CD14-positive monocyte (primary cell): ENCODE results near the gene DOK6. TPM values are rescaled to one million over a fixed set of nuclear protein-coding genes. Genes with fewer than 3 reads are reported as not detected.

ENCODE experiments used
- DNase-seq, 3 donors: peaks; one replicate each; pipeline ENCODE4 v3.0.0-alpha.2; 2011 to 2022
- H2AFZ ChIP-seq: 2 replicates; pipeline ENCODE4 v1.6.0; 2012; ENCODE audit warnings: mild to moderate bottlenecking, low read depth, low read length, inconsistent platforms; ENCODE audit not compliant: insufficient read depth, poor library complexity, severe bottlenecking
- H3K27ac ChIP-seq, 2 donors: 1 replicate in 1 of 2; 2 replicates in 1 of 2; pipeline ENCODE4 v1.5.1; 2012 to 2013; ENCODE audit warnings: low read length in 2 of 2, control low read depth in 1 of 2, inconsistent platforms in 1 of 2, low read depth in 1 of 2, mild to moderate bottlenecking in 1 of 2
- H3K27me3 ChIP-seq, 2 donors: one replicate each; pipeline versions ENCODE4 v1.6.0 to v1.6.1; 2011 to 2013; ENCODE audit warnings: low read length in 2 of 2; ENCODE audit not compliant: control insufficient read depth in 2 of 2, insufficient read depth in 2 of 2
- H3K36me3 ChIP-seq, 2 donors: replicated peaks in 1 of 2; 1 replicate in 1 of 2; 2 replicates in 1 of 2; pipeline versions ENCODE4 v1.5.1 to v1.6.1; 2012 to 2013; ENCODE audit warnings: low read length in 2 of 2, control low read depth in 1 of 2, inconsistent platforms in 1 of 2, mild to moderate bottlenecking in 1 of 2; ENCODE audit not compliant: insufficient read depth in 2 of 2, control insufficient read depth in 1 of 2
- H3K4me1 ChIP-seq, 2 donors: 1 replicate in 1 of 2; 2 replicates in 1 of 2; pipeline versions ENCODE4 v1.5.1 to v1.6.1; 2012 to 2013; ENCODE audit warnings: low read length in 2 of 2, control low read depth in 1 of 2, inconsistent platforms in 1 of 2, mild to moderate bottlenecking in 1 of 2, moderate library complexity in 1 of 2; ENCODE audit not compliant: insufficient read depth in 2 of 2, control insufficient read depth in 1 of 2
- H3K4me2 ChIP-seq: replicated peaks from 2 replicates; pipeline ENCODE3; 2012; ENCODE audit warnings: low read length, moderate library complexity, mild to moderate bottlenecking; ENCODE audit not compliant: poor library complexity, severe bottlenecking; ENCODE audit errors: extremely low read depth
- H3K4me3 ChIP-seq, 3 experiments: fragments of 200-600 bp in 1 of 3; sonication (generic) in 1 of 3; replicated peaks in 1 of 3; 1 replicate in 2 of 3; 2 replicates in 1 of 3; pipeline ENCODE4 v1.5.1; 2011 to 2013; ENCODE audit warnings: low read length in 3 of 3, mild to moderate bottlenecking in 3 of 3, control low read depth in 2 of 3, low read depth in 2 of 3, inconsistent platforms in 1 of 3, moderate library complexity in 1 of 3
- H3K79me2 ChIP-seq: 2 replicates; pipeline ENCODE4 v1.6.0; 2012; ENCODE audit warnings: mild to moderate bottlenecking, control low read depth, inconsistent platforms, low read length, moderate library complexity; ENCODE audit not compliant: insufficient read depth
- H3K9ac ChIP-seq: 2 replicates; pipeline ENCODE4 v1.6.0; 2017; ENCODE audit warnings: low read length, mild to moderate bottlenecking; ENCODE audit not compliant: insufficient read depth, poor library complexity, severe bottlenecking
- H3K9me3 ChIP-seq, 2 donors: replicated peaks in 1 of 2; 1 replicate in 1 of 2; 2 replicates in 1 of 2; pipeline versions ENCODE4 v1.5.1 to v1.6.1; 2012 to 2013; ENCODE audit warnings: low read length in 2 of 2, control low read depth in 1 of 2; ENCODE audit not compliant: control insufficient read depth in 1 of 2, insufficient read depth in 1 of 2
- H4K20me1 ChIP-seq: 2 replicates; pipeline ENCODE4 v1.6.0; 2012; ENCODE audit warnings: mild to moderate bottlenecking, low read length, control low read depth, moderate library complexity; ENCODE audit not compliant: insufficient read depth
- H3K27ac Mint-ChIP-seq, 7 donors: one replicate each; pipeline ENCODE4 v1.8.0; 2020; ENCODE audit warnings: mild to moderate bottlenecking in 7 of 7, mixed read lengths in 7 of 7, moderate library complexity in 6 of 7, inconsistent platforms in 2 of 7
- H3K27me3 Mint-ChIP-seq, 3 donors: one replicate each; pipeline ENCODE4 v1.8.0; 2021 to 2022; ENCODE audit warnings: low read depth in 3 of 3, mild to moderate bottlenecking in 3 of 3, mixed read lengths in 3 of 3, moderate library complexity in 3 of 3, inconsistent platforms in 1 of 3
- H3K36me3 Mint-ChIP-seq, 2 donors: one replicate each; pipeline ENCODE4 v1.8.0; 2020; ENCODE audit warnings: mixed read lengths in 2 of 2, inconsistent platforms in 1 of 2, mild to moderate bottlenecking in 1 of 2
- H3K4me1 Mint-ChIP-seq: one replicate; pipeline ENCODE4 v1.8.0; 2020; ENCODE audit warnings: mild to moderate bottlenecking, mixed read lengths
- H3K4me3 Mint-ChIP-seq, 2 donors: one replicate each; pipeline ENCODE4 v1.8.0; 2020; ENCODE audit warnings: mild to moderate bottlenecking in 2 of 2, mixed read lengths in 2 of 2, moderate library complexity in 1 of 2
- H3K9me3 Mint-ChIP-seq, 7 donors: one replicate each; pipeline ENCODE4 v1.8.0; 2020 to 2022; ENCODE audit warnings: mixed read lengths in 7 of 7, mild to moderate bottlenecking in 6 of 7, moderate library complexity in 6 of 7, inconsistent platforms in 2 of 7
- WGBS: methylation state at CpG from one replicate; pipeline ENCODE4 v1.1.5; 2013; ENCODE audit warnings: missing lambda C conversion rate; ENCODE audit not compliant: insufficient coverage; 5-methylcytosine and 5-hydroxymethylcytosine counted together
- intact Hi-C, 2 donors: fragments of 100-400 bp; cut with micrococcal nuclease; formaldehyde crosslinking; loops; one replicate each; pipeline versions ENCODE4 v1.15.0 to v1.15.1; 2023
- polyA plus RNA-seq, 3 donors: library from polyadenylated mRNA; depleted of rRNA in 1 of 3; unstranded in 2 of 3; stranded (reverse) in 1 of 3; fragments of 300-500 nt in 2 of 3; fragments of >200 nt in 1 of 3; fragmentation: Illumina TruSeq in 2 of 3; gene quantifications; 1 replicate in 2 of 3; 2 replicates in 1 of 3; pipeline ENCODE4 v1.2.3, GENCODE V29; 2012 to 2021
- TF ChIP-seq, protein P1 (sequence below): fragments of 200-600 bp; IDR thresholded peaks from one replicate; pipeline ENCODE4 v1.8.0; 2022; ENCODE audit warnings: antibody characterized with exemption, mild to moderate bottlenecking

The DOK6 gene
- polyA plus RNA-seq, 3 donors, result not detected

GRCh38 chr18:69599377-69599776 lies 198.7 kb downstream of the DOK6 start:
- Mint-ChIP-seq H3K27ac (no peak overlapping the region), H3K4me1 (no peaks in the 10 kb centered on the region), H3K27me3 (peaks cover 0 to under 1% (median 0%) of the 10 kb centered on the region in 3 donors), H3K4me3 (no peak overlapping the region), H3K9me3 (peaks cover 0 to 9% (median 2%) of the 10 kb centered on the region in 7 donors), H3K36me3 (no peaks in the 10 kb centered on the region)
- no peak overlapping the region for H3K4me3 ChIP-seq
- no peak for DNase-seq
- H3K9ac ChIP-seq, result no peak overlapping the region
- no peaks in the 10 kb centered on the region for H3K79me2 ChIP-seq
- H2AFZ ChIP-seq, result no peak overlapping the region
- no peaks in the 10 kb centered on the region for H3K27me3 ChIP-seq
- H3K27ac ChIP-seq, result no peak overlapping the region
- no peaks in the 10 kb centered on the region for H4K20me1 ChIP-seq
- intact Hi-C loops, result no loop called here
- H3K4me2 ChIP-seq, result no peak overlapping the region
- WGBS, result 91% methylated on average over 8 of the region's 8 CpGs
- TF ChIP-seq, protein P1, sequence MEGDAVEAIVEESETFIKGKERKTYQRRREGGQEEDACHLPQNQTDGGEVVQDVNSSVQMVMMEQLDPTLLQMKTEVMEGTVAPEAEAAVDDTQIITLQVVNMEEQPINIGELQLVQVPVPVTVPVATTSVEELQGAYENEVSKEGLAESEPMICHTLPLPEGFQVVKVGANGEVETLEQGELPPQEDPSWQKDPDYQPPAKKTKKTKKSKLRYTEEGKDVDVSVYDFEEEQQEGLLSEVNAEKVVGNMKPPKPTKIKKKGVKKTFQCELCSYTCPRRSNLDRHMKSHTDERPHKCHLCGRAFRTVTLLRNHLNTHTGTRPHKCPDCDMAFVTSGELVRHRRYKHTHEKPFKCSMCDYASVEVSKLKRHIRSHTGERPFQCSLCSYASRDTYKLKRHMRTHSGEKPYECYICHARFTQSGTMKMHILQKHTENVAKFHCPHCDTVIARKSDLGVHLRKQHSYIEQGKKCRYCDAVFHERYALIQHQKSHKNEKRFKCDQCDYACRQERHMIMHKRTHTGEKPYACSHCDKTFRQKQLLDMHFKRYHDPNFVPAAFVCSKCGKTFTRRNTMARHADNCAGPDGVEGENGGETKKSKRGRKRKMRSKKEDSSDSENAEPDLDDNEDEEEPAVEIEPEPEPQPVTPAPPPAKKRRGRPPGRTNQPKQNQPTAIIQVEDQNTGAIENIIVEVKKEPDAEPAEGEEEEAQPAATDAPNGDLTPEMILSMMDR, result no peak
- no peaks in the 10 kb centered on the region for H3K4me1 ChIP-seq
- no peaks in the 10 kb centered on the region for H3K9me3 ChIP-seq
- no peaks in the 10 kb centered on the region for H3K36me3 ChIP-seq

- H3K36me3 Mint-ChIP-seq, result no peaks in the 10 kb centered on the region
- H2AFZ ChIP-seq, result no peak overlapping the region
- H3K9me3 Mint-ChIP-seq, result peaks cover 0 to 4% (median 2%) of the 10 kb centered on the region in 7 donors
- intact Hi-C loops, result no loop called here
- no peak overlapping the region for H3K27ac Mint-ChIP-seq
- TF ChIP-seq, protein P1, result no peak
- H3K4me2 ChIP-seq, result no peak overlapping the region
- H4K20me1 ChIP-seq, result no peaks in the 10 kb centered on the region
- peaks cover 0 to 1% (median 0%) of the 10 kb centered on the region in 3 donors for H3K27me3 Mint-ChIP-seq
- no peak for DNase-seq
- no peak overlapping the region for H3K4me3 ChIP-seq
- H3K27ac ChIP-seq, result no peak overlapping the region
- no peaks in the 10 kb centered on the region for H3K79me2 ChIP-seq
- 90% methylated on average over 12 of the region's 15 CpGs for WGBS
- no peak overlapping the region for H3K4me3 Mint-ChIP-seq
- no peaks in the 10 kb centered on the region for H3K4me1 ChIP-seq
- H3K9me3 ChIP-seq, result no peaks in the 10 kb centered on the region
- H3K27me3 ChIP-seq, result no peaks in the 10 kb centered on the region
- H3K9ac ChIP-seq, result no peak overlapping the region
- H3K36me3 ChIP-seq, result no peaks in the 10 kb centered on the region
- H3K4me1 Mint-ChIP-seq, result no peaks in the 10 kb centered on the region
Measured at GRCh38 chr18:69612242-69612641, 211.6 kb downstream of the DOK6 start.
